SK-N-MC (cell line): Measurements from ENCODE around the gene LOXL3.

Experiments used
- DNase-seq: peaks from one replicate; pipeline ENCODE4 v3.0.0-alpha.2; 2011; ENCODE audit warnings: low read depth, low spot score
- H3K27ac ChIP-seq: fragments of 200-600 bp; sonication (generic); 2 replicates; pipeline ENCODE4 v1.5.1; 2016; ENCODE audit warnings: mixed run types
- H3K36me3 ChIP-seq: fragments of 200-600 bp; sonication (generic); 2 replicates; pipeline ENCODE4 v1.6.1; 2017; ENCODE audit warnings: antibody characterized with exemption, low read length, mixed read lengths; ENCODE audit not compliant: insufficient read depth
- H3K4me3 ChIP-seq: fragments of 200-600 bp; sonication (generic); 2 replicates; pipeline ENCODE4 v1.5.1; 2016
- H3K9ac ChIP-seq: fragments of 200-600 bp; sonication (generic); 2 replicates; pipeline ENCODE4 v1.8.0; 2017; ENCODE audit warnings: mixed run types, mixed read lengths; ENCODE audit not compliant: insufficient read length
- H3K9me3 ChIP-seq: fragments of 200-600 bp; sonication (generic); 2 replicates; pipeline ENCODE4 v1.6.1; 2017; ENCODE audit warnings: low read depth, mild to moderate bottlenecking, antibody characterized with exemption, low read length, moderate library complexity, mixed read lengths
- EZH2 ChIP-seq: fragments of 200-600 bp; sonication (generic); IDR thresholded peaks from one replicate; pipeline ENCODE4 v1.6.1; 2017; ENCODE audit warnings: antibody characterized with exemption
- FOXP2 ChIP-seq: optimal IDR thresholded peaks from 2 replicates; pipeline ENCODE3; 2011; ENCODE audit warnings: mild to moderate bottlenecking, moderate library complexity; ENCODE audit not compliant: insufficient read depth; ENCODE audit errors: extremely low read length, control extremely low read depth
- POLR2AphosphoS5 ChIP-seq: IDR thresholded peaks from 2 replicates; pipeline ENCODE4 v1.6.1; 2012; ENCODE audit warnings: mild to moderate bottlenecking, low read depth, low read length, borderline replicate concordance

Gene LOXL3

DNA sequence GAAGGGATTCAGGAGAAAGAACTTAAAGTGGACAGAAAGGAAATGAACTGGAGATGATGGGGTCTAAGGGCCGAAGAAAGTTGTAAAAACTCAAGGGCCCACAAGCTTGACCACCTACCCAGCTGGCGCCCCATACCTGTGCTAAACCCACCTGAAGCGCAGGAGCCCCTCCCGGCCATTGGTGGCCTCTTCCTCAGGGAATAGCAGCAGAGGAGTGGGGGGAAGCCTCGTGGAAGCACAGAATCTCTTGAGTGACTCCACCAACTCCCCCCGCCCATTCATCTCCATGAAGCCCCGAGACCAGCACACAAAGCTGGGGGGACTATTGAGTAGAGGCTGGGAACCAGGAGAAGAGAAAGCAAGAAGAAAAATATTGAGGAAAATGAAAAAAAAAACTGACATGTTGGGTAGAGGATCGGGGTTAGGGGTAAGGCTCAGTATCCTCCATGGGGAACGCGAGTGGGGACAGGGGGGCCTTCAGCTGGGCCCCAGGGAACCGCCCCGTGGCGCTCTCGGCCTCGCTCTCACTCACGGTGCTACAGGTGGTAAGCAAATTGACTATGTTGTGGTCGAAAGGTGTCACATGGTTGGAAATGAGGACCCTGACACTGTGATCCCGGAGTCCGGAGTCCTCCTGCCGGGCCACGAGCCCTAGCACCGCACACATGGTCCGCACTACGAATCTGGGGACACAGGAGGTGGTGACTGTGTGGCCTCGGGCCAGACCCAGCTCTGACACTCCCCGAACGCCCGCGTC, 25.0 kb downstream of the LOXL3 start:
- Histone ChIP-seq H3K9ac (peak overlapping the region; percentile 96), H3K4me3 (peak overlapping the region; percentile 98), H3K36me3 (peaks cover 43% of the 10 kb centered on the region), H3K27ac (peak overlapping the region; percentile 87), H3K9me3 (no peaks in the 10 kb centered on the region)
- TF ChIP-seq EZH2: no peak
- TF ChIP-seq FOXP2: no peak
- no peak for TF ChIP-seq POLR2AphosphoS5
- DNase-seq: no peak

DNA sequence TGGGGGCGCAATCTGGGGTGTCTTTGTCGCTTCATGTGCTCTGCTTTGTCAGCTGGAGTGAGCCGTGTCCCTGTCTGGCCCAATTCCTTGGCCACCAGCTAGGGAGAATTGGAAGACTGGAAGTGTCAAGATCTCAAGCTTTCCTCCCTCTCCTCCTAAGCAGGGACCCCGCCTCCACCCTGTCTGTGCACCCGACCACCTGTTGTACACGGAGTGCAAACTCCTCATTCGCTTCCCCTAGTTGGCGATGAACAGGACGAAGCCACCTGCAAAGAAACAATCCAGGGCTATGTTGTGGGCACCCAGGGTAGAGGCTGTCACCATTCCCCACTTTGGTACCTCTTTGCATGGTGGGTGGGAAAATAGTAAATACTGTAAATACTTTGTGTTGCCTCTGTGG, 26.0 kb downstream of the LOXL3 start:
- Histone ChIP-seq H3K4me3 (no peak overlapping the region; the same call in 1 of the 2 replicates), H3K27ac (no peak overlapping the region), H3K36me3 (peaks cover 42% of the 10 kb centered on the region), H3K9ac (no peak overlapping the region), H3K9me3 (no peaks in the 10 kb centered on the region)
- DNase-seq: no peak
- TF ChIP-seq POLR2AphosphoS5 (no peak), FOXP2 (no peak), EZH2 (no peak)

DNA sequence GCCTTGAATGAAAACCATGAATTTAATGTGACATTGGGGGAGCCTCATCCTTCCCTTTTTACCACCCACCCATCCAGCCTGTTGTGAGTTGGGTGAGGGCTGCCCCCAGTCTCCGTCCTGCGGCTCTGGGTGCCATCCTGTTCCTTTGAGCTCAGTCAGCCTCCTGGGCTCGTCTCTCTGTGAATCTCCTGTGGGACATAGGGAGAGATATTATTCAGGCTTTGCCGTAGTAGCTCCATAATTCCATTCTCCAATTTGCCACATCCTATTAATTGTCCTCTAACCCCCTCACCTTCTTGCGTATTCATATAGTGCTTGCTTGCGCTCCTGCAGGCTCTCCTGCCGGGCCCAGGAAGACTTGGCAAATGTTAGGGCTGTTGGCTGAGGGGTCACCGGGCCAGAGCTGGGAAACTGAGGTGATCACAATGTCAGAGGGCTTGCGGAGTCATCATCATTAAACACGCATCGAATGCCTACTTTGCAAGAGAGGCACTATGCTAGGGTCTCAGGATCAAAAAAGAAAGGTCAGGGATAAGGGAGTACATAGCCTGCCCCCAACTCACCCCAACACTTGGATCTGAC, 27.0 kb downstream of the LOXL3 start:
- H3K36me3 ChIP-seq: peaks cover 37% of the 10 kb centered on the region
- H3K4me3 ChIP-seq: no peak overlapping the region

DNA sequence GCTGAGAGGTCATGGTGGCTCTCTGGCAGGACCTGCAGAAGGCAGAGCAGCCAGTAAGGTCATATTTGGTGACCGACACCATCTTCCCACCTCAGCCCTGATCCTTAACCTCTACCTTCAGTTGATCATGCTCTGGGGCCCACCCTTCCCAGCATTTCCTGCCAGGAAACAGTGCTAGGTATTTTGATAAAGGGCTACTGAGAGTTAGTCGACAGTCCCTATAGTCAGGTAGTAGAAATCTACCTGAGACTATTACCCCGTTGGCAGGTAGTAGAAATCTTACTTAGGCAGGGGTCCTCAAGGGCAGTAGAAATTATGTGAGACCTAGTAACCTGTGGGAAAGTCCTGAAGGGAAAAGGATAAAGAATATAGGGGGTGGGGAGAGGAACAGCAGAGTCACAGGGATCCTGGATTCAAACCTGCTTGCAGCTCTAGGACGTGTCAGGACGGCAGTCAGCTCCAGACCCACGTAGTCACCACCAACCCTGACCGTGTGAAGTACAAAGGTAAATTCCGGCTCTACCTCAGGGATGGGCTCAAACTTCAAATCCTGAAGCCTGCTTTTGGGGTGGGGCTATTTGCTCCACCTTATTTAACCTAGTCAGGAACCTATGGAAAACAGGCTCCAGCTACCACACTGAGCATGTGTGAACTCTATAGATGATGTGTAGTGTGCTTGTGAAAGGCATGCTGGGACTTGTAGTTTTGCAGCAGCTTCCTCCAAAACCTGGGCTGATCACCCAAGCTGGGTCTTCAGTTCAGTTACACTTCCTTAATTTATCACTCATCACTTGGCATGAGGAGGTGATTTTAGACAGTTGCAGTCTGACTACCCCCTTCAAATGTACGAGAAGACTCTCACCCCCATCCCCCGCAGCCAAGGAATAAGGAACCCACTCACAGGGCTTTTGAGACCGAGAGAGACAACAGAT, 27.8 kb downstream of the LOXL3 start, which contains the start of gene DQX1:
Gene DQX1 (minus strand): TSS at position 515 of the 932 bp plus-strand sequence. CDS start 502 bp downstream, at position 13.
- no peak for DNase-seq
- no peak within 1 kb of the TSS for H3K27ac ChIP-seq
- peaks cover 31% of the 10 kb centered on the region for H3K36me3 ChIP-seq
- H3K9ac ChIP-seq: no peak within 1 kb of the TSS
- no peaks in the 10 kb centered on the region for H3K9me3 ChIP-seq
- H3K4me3 ChIP-seq: no peak within 1 kb of the TSS
- no peak for TF ChIP-seq FOXP2
- no peak for TF ChIP-seq POLR2AphosphoS5
- no peak for TF ChIP-seq EZH2

More for the DNA sequence above, 27.0 kb downstream of the LOXL3 start:
- TF ChIP-seq POLR2AphosphoS5 (no peak), EZH2 (no peak), FOXP2 (no peak)
- no peak overlapping the region for H3K9ac ChIP-seq
- H3K27ac ChIP-seq: no peak overlapping the region
- DNase-seq: no peak
- no peaks in the 10 kb centered on the region for H3K9me3 ChIP-seq

DNA sequence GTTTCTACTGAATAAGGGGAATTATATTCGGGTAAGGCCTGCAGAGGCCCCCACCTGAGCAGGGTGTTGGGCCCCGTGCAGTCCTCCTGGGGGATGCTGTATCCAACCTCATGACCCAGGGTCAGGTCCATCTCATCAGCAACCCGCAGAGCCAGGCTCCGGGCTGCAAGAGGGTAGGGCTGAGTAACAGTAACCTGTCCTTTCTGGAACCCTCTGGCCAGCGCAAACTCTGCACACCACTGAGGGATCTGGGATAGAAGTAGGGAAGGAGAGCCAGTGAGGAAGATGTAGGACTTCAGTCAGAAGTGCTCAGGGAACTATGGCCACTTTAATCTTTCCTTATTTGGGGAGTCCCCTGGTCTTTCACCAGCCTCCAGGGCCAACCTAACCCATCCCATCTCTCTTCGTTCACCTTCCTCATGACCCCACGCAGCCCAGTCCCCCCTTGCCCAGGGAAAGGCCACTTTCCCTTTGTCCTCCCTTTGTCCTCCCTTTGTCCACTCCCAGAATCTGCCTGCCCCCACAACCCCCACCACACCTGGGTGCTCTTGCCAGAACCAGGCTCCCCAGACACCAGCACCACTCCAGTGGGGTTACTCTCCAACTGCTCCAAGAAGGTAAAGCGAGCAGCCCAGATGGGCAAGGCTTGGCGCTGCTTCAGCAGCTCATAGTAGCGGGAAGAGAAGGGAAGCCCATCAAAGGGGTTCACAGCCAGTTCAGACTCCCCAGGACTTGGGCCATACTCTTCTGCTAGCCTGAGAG, 28.6 kb downstream of the LOXL3 start:
- Histone ChIP-seq H3K36me3 (peaks cover 31% of the 10 kb centered on the region), H3K9ac (no peak overlapping the region), H3K27ac (no peak overlapping the region), H3K4me3 (no peak overlapping the region), H3K9me3 (no peaks in the 10 kb centered on the region)
- TF ChIP-seq EZH2 (no peak), POLR2AphosphoS5 (no peak), FOXP2 (no peak)
- DNase-seq: no peak

DNA sequence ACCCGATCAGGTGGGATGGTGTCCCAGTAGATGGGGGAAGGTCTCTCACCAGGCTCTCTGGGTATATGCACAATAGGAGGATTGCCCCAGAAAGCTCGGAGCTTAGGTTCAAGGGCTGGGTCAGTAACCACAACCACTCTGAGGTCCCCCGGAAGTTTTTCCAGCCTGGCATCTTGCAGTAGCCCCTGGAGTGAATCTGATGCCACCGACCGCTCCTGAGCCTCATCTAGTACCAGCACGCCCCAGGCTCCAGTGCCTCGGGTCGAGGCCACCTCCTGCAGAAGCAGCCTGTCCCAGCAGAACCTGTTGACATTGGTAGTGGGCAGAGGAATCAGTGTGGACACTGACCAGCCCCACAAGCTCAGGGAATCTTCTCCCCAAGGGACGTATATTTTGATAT, 29.7 kb downstream of the LOXL3 start:
- H3K27ac ChIP-seq: no peak overlapping the region
- peaks cover 31% of the 10 kb centered on the region for H3K36me3 ChIP-seq
- no peak for TF ChIP-seq EZH2
- TF ChIP-seq POLR2AphosphoS5: no peak
- H3K9me3 ChIP-seq: no peaks in the 10 kb centered on the region
- DNase-seq: no peak
- H3K4me3 ChIP-seq: no peak overlapping the region
- H3K9ac ChIP-seq: no peak overlapping the region

DNA sequence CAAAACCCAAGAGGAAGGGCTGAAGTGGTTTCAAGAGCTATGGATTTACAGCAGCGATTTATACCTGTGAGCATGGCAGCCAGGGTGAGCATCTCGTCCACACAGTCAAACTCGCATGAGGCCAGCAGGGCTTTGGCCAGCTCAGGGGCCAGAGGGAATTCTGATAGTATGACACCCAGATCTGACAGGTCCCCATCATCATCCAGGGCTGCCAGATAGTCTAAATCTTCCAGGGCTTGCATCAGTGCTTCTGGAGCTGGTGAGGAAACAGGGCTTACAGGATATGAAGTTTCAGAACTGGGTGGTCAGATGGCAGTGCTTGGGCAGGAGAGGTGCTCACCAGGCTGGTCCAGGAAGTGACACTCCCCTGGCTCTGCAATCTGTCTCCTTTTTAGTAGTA, 31.2 kb downstream of the LOXL3 start:
- DNase-seq: no peak
- TF ChIP-seq POLR2AphosphoS5 (no peak), EZH2 (no peak), FOXP2 (no peak)
- H3K36me3 ChIP-seq: peaks cover 19% of the 10 kb centered on the region
- no peak overlapping the region for H3K27ac ChIP-seq
- H3K9ac ChIP-seq: no peak overlapping the region
- H3K4me3 ChIP-seq: no peak overlapping the region
- no peaks in the 10 kb centered on the region for H3K9me3 ChIP-seq
